GM23338 (cell line): ENCODE results near the gene DDC. TPM values are rescaled to one million over a fixed set of nuclear protein-coding genes. Genes with fewer than 3 reads are reported as not detected.

ENCODE experiments used
- ATAC-seq: fragments of 200-7000 bp; cut with Tn5 transposase; 3 replicates; pipeline ENCODE4 v1.9.1; 2020
- DNase-seq: peaks from one replicate; pipeline ENCODE4 v3.0.0-alpha.2; 2015; ENCODE audit warnings: low spot score
- H2AFZ ChIP-seq: fragments of 200-600 bp; sonication (generic); 2 replicates; pipeline ENCODE4 v1.8.0; 2016; ENCODE audit warnings: antibody characterized with exemption, mild to moderate bottlenecking, moderate library complexity
- H3F3A ChIP-seq: fragments of 200-600 bp; sonication (generic); replicated peaks from 2 replicates; pipeline ENCODE4 v1.8.0; 2017; ENCODE audit warnings: antibody characterized with exemption, mixed run types, low read depth
- H3K27ac ChIP-seq: fragments of 200-600 bp; sonication (generic); 2 replicates; pipeline ENCODE4 v1.6.1; 2016; ENCODE audit warnings: low read depth
- H3K27me3 ChIP-seq: fragments of 200-600 bp; sonication (generic); 2 replicates; pipeline ENCODE4 v1.8.0; 2016; ENCODE audit warnings: mild to moderate bottlenecking, mixed run types, moderate library complexity; ENCODE audit not compliant: insufficient read depth
- H3K36me3 ChIP-seq: fragments of 200-600 bp; sonication (generic); 2 replicates; pipeline ENCODE4 v1.8.0; 2016; ENCODE audit warnings: mild to moderate bottlenecking; ENCODE audit not compliant: insufficient read depth
- H3K4me1 ChIP-seq: fragments of 200-600 bp; sonication (generic); 2 replicates; pipeline ENCODE4 v1.8.0; 2016; ENCODE audit warnings: mild to moderate bottlenecking, moderate library complexity; ENCODE audit not compliant: insufficient read depth
- H3K4me2 ChIP-seq: fragments of 200-600 bp; sonication (generic); 2 replicates; pipeline ENCODE4 v1.7.1; 2017; ENCODE audit warnings: mixed run types
- H3K4me3 ChIP-seq: fragments of 200-600 bp; sonication (generic); 2 replicates; pipeline ENCODE4 v1.6.1; 2016; ENCODE audit warnings: mixed run types
- H3K79me2 ChIP-seq: fragments of 200-600 bp; sonication (generic); replicated peaks from 2 replicates; pipeline ENCODE4 v1.8.0; 2017; ENCODE audit warnings: mild to moderate bottlenecking; ENCODE audit not compliant: insufficient read depth
- H3K9me2 ChIP-seq: fragments of 200-600 bp; sonication (generic); 2 replicates; pipeline ENCODE4 v1.8.0; 2017; ENCODE audit not compliant: insufficient read depth
- H4K20me1 ChIP-seq: fragments of 200-600 bp; sonication (generic); replicated peaks from 2 replicates; pipeline ENCODE4 v1.8.0; 2017; ENCODE audit warnings: mild to moderate bottlenecking; ENCODE audit not compliant: insufficient read depth
- H3K27ac Mint-ChIP-seq: 2 replicates; pipeline ENCODE4 v1.8.0; 2020; ENCODE audit warnings: inconsistent platforms, mild to moderate bottlenecking, moderate library complexity, mixed read lengths
- H3K27me3 Mint-ChIP-seq: 3 replicates; pipeline ENCODE4 v1.8.0; 2022; ENCODE audit warnings: low read depth, mild to moderate bottlenecking, moderate library complexity, mixed read lengths, inconsistent platforms; ENCODE audit not compliant: insufficient read depth, poor library complexity
- H3K36me3 Mint-ChIP-seq: 3 replicates; pipeline ENCODE4 v1.8.0; 2021; ENCODE audit warnings: low read depth, mild to moderate bottlenecking, inconsistent platforms, moderate library complexity, mixed read lengths
- H3K4me1 Mint-ChIP-seq: 3 replicates; pipeline ENCODE4 v1.8.0; 2020; ENCODE audit warnings: mild to moderate bottlenecking, inconsistent platforms, mixed read lengths
- H3K4me3 Mint-ChIP-seq: 3 replicates; pipeline ENCODE4 v1.8.0; 2021; ENCODE audit warnings: moderate library complexity, mild to moderate bottlenecking, inconsistent platforms, mixed read lengths
- H3K9me3 Mint-ChIP-seq: 3 replicates; pipeline ENCODE4 v1.8.0; 2020; ENCODE audit warnings: moderate library complexity, mild to moderate bottlenecking, inconsistent platforms, mixed read lengths
- CREB1 ChIP-seq: fragments of 250-450 bp; sonication (Bioruptor Pico); IDR thresholded peaks from 2 replicates; pipeline ENCODE4 v1.5.0; 2020; ENCODE audit warnings: low read depth, mild to moderate bottlenecking, moderate library complexity
- EZH2 ChIP-seq: fragments of 200-600 bp; sonication (generic); IDR thresholded peaks from one replicate; pipeline ENCODE4 v1.8.0; 2017; ENCODE audit warnings: antibody characterized with exemption, mild to moderate bottlenecking, low read depth; ENCODE audit not compliant: unreplicated experiment
- EZH2phosphoT487 ChIP-seq: fragments of 200-600 bp; sonication (generic); IDR thresholded peaks from one replicate; pipeline ENCODE4 v1.8.1; 2018; ENCODE audit warnings: antibody characterized with exemption; ENCODE audit not compliant: unreplicated experiment
- JUNB ChIP-seq: IDR thresholded peaks from one replicate; pipeline ENCODE4 v1.6.1; 2016; ENCODE audit warnings: antibody characterized with exemption; ENCODE audit not compliant: unreplicated experiment
- NANOG ChIP-seq: IDR thresholded peaks from 2 replicates; pipeline ENCODE4 v1.6.1; 2016; ENCODE audit warnings: antibody characterized with exemption, borderline replicate concordance
- STAT1 ChIP-seq: IDR thresholded peaks from one replicate; pipeline ENCODE4 v1.6.1; 2016; ENCODE audit warnings: antibody characterized with exemption; ENCODE audit not compliant: unreplicated experiment
- ZNF114 ChIP-seq: fragments of 250-450 bp; sonication (Bioruptor Pico); IDR thresholded peaks from 2 replicates; pipeline ENCODE4 v1.5.0; 2020; ENCODE audit warnings: mild to moderate bottlenecking, moderate library complexity
- polyA plus RNA-seq: library from polyadenylated mRNA; unstranded; fragments of >200 nt; fragmentation: Nextera tagmentation; extraction: Ambion mirVana; gene quantifications from 2 replicates; pipeline ENCODE4 v1.2.1, GENCODE V29; 2016
- total RNA-seq: library from RNA; depleted of rRNA; stranded (reverse); fragments of >200 nt; shearing (Covaris generic); gene quantifications from 2 replicates; pipeline ENCODE4 v1.2.3, GENCODE V29; 2014
- TF ChIP-seq, protein P1 (sequence below), 2 experiments: fragments of 200-600 bp in 1 of 2; sonication (generic) in 1 of 2; conservative IDR thresholded peaks; 2 replicates each; pipeline versions ENCODE4 v1.5.1 to v1.6.1; 2016 to 2017; ENCODE audit warnings: antibody characterized with exemption in 2 of 2, low read depth in 2 of 2, mild to moderate bottlenecking in 2 of 2, moderate library complexity in 1 of 2
- TF ChIP-seq, protein P2 (sequence below): IDR thresholded peaks from 2 replicates; pipeline ENCODE4 v1.6.1; 2016; ENCODE audit warnings: antibody characterized with exemption
- TF ChIP-seq, protein P3 (sequence below): IDR thresholded peaks from one replicate; pipeline ENCODE4 v1.6.1; 2018; ENCODE audit warnings: antibody characterized with exemption; ENCODE audit not compliant: unreplicated experiment

Gene DDC
- total and polyA plus RNA-seq, 2 experiments from 2014 or later: not detected

DNA sequence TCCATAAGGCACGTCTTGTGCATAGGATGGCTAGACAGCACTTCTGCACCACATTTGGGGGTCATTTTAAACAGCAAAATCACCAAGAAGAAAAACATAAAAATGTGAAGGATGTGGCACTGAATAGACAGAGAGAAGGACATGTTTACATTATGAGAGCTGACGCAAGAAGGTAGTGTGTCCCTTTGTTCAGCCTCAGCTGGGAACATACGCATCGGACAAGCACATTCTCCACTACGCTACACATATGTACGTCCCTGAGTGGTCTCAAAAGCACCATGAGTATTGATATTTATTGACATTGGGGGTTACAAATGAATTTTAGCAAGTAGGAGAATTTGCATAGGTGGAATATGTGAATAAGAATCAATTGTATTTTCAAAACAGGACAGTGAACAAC lies 20.2 kb downstream of the DDC start:
- H3K36me3 Mint-ChIP-seq: no peaks in the 10 kb centered on the region
- peaks cover 1% of the 10 kb centered on the region for H3K27me3 Mint-ChIP-seq

More for the DNA sequence above, 20.2 kb downstream of the DDC start:
- Histone ChIP-seq H3K9me2 (no peaks in the 10 kb centered on the region), H3K4me1 (no peaks in the 10 kb centered on the region), H3K79me2 (no peaks in the 10 kb centered on the region), H3F3A (no peaks in the 10 kb centered on the region), H4K20me1 (no peaks in the 10 kb centered on the region), H3K27ac (no peak overlapping the region), H3K4me2 (no peak overlapping the region), H3K4me3 (no peak overlapping the region), H3K27me3 (no peaks in the 10 kb centered on the region), H3K36me3 (no peaks in the 10 kb centered on the region), H2AFZ (no peak overlapping the region)
- no peaks in the 10 kb centered on the region for H3K4me1 Mint-ChIP-seq
- H3K27ac Mint-ChIP-seq: no peak overlapping the region
- no peak overlapping the region for H3K4me3 Mint-ChIP-seq
- ATAC-seq (no peak), DNase-seq (no peak)
- no peak for TF ChIP-seq STAT1
- no peak for TF ChIP-seq JUNB
- TF ChIP-seq EZH2phosphoT487: no peak
- TF ChIP-seq, protein P1, sequence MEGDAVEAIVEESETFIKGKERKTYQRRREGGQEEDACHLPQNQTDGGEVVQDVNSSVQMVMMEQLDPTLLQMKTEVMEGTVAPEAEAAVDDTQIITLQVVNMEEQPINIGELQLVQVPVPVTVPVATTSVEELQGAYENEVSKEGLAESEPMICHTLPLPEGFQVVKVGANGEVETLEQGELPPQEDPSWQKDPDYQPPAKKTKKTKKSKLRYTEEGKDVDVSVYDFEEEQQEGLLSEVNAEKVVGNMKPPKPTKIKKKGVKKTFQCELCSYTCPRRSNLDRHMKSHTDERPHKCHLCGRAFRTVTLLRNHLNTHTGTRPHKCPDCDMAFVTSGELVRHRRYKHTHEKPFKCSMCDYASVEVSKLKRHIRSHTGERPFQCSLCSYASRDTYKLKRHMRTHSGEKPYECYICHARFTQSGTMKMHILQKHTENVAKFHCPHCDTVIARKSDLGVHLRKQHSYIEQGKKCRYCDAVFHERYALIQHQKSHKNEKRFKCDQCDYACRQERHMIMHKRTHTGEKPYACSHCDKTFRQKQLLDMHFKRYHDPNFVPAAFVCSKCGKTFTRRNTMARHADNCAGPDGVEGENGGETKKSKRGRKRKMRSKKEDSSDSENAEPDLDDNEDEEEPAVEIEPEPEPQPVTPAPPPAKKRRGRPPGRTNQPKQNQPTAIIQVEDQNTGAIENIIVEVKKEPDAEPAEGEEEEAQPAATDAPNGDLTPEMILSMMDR (conservative IDR thresholded peaks at IDR 0.05; ENCODE audit: low read depth in 2 of 2): no peak
- TF ChIP-seq, protein P2, sequence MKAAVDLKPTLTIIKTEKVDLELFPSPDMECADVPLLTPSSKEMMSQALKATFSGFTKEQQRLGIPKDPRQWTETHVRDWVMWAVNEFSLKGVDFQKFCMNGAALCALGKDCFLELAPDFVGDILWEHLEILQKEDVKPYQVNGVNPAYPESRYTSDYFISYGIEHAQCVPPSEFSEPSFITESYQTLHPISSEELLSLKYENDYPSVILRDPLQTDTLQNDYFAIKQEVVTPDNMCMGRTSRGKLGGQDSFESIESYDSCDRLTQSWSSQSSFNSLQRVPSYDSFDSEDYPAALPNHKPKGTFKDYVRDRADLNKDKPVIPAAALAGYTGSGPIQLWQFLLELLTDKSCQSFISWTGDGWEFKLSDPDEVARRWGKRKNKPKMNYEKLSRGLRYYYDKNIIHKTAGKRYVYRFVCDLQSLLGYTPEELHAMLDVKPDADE: no peak
- TF ChIP-seq ZNF114 (CRISPR knock-in tag): no peak
- no peak for TF ChIP-seq NANOG
- TF ChIP-seq, protein P3, sequence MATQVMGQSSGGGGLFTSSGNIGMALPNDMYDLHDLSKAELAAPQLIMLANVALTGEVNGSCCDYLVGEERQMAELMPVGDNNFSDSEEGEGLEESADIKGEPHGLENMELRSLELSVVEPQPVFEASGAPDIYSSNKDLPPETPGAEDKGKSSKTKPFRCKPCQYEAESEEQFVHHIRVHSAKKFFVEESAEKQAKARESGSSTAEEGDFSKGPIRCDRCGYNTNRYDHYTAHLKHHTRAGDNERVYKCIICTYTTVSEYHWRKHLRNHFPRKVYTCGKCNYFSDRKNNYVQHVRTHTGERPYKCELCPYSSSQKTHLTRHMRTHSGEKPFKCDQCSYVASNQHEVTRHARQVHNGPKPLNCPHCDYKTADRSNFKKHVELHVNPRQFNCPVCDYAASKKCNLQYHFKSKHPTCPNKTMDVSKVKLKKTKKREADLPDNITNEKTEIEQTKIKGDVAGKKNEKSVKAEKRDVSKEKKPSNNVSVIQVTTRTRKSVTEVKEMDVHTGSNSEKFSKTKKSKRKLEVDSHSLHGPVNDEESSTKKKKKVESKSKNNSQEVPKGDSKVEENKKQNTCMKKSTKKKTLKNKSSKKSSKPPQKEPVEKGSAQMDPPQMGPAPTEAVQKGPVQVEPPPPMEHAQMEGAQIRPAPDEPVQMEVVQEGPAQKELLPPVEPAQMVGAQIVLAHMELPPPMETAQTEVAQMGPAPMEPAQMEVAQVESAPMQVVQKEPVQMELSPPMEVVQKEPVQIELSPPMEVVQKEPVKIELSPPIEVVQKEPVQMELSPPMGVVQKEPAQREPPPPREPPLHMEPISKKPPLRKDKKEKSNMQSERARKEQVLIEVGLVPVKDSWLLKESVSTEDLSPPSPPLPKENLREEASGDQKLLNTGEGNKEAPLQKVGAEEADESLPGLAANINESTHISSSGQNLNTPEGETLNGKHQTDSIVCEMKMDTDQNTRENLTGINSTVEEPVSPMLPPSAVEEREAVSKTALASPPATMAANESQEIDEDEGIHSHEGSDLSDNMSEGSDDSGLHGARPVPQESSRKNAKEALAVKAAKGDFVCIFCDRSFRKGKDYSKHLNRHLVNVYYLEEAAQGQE: no peak
- TF ChIP-seq CREB1 (CRISPR knock-in tag): no peak
- TF ChIP-seq EZH2: no peak
- no peaks in the 10 kb centered on the region for H3K9me3 Mint-ChIP-seq
